ENCODE results near the gene CAPS.

Gene CAPS

GRCh38 chr19:5933391-5934068, 19.5 kb downstream of the CAPS start:
- no peak for ATAC-seq
- Mint-ChIP-seq H3K27ac (peak overlapping the region; percentile 85), H3K36me3 (peaks cover 87% of the 10 kb centered on the region), H3K9me3 (no peaks in the 10 kb centered on the region), H3K4me1 (peaks cover 5% of the 10 kb centered on the region), H3K4me3 (no peak overlapping the region)
- DNase-seq (ENCODE audit: low spot score in 2 of 2): no peak

GRCh38 chr19:5934069-5934401, 20.0 kb downstream of the CAPS start:
- H3K4me3 Mint-ChIP-seq: no peak overlapping the region
- ATAC-seq (no peak), DNase-seq (ENCODE audit: low spot score in 2 of 2) (no peak)
- H3K4me1 Mint-ChIP-seq: peaks cover 5% of the 10 kb centered on the region
- peaks cover 87% of the 10 kb centered on the region for H3K36me3 Mint-ChIP-seq
- no peaks in the 10 kb centered on the region for H3K9me3 Mint-ChIP-seq
- H3K27ac Mint-ChIP-seq: peak overlapping the region; percentile 85

DNA sequence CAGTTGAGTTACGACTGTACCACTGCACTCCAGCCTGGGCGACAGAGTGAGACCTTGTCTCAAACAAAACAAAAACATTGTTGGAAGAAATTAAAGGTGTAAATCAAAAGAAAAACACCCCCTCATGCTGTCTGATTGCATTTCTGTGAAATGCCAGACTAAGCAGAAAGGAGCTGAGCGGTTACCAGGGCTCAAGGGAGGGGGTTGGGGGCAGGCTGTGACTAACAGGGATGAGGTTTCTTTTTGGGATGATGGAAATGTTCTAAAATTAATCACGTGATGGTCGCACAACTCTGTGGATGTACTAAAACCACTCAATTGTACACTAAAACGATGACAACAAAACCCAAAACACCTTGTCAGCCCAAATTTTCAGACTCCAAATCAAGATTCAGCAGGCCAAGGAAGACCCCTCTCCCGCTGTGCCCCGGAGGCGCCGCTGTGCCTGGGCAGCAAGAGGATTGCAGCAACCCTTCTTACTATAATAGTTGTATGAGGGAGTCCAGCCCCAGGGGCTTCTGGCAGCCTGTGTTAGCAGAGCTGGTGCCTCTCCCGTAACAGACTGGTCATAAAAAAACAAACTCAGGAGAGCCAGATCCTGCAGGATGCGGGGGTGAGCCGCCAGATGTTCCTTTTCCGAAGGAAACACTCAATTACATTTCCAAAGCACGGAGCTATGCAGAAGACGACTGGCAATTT, 20.9 kb downstream of the CAPS start:
- Mint-ChIP-seq H3K4me3 (no peak overlapping the region), H3K36me3 (peaks cover 86% of the 10 kb centered on the region)

GRCh38 chr19:5935473-5936291, 21.6 kb downstream of the CAPS start:
- Mint-ChIP-seq H3K9me3 (no peaks in the 10 kb centered on the region), H3K4me1 (peaks cover 5% of the 10 kb centered on the region), H3K27ac (peak overlapping the region; percentile 85), H3K36me3 (peaks cover 85% of the 10 kb centered on the region), H3K4me3 (no peak overlapping the region)
- no peak for ATAC-seq
- DNase-seq (ENCODE audit: low spot score in 2 of 2): no peak

More for the DNA sequence above, 20.9 kb downstream of the CAPS start:
- H3K9me3 Mint-ChIP-seq: no peaks in the 10 kb centered on the region
- H3K27ac Mint-ChIP-seq: peak overlapping the region; percentile 85
- peaks cover 5% of the 10 kb centered on the region for H3K4me1 Mint-ChIP-seq
- ATAC-seq: no peak
- DNase-seq (ENCODE audit: low spot score in 2 of 2): no peak

- H3K9me3 Mint-ChIP-seq: no peaks in the 10 kb centered on the region
- no peak for ATAC-seq
- H3K4me3 Mint-ChIP-seq: no peak overlapping the region
- peak overlapping the region; percentile 85 for H3K27ac Mint-ChIP-seq
- H3K36me3 Mint-ChIP-seq: peaks cover 80% of the 10 kb centered on the region
- H3K4me1 Mint-ChIP-seq: peaks cover 5% of the 10 kb centered on the region
- no peak for DNase-seq (ENCODE audit: low spot score in 2 of 2)
Measured at GRCh38 chr19:5936292-5936592, 22.2 kb downstream of the CAPS start.

DNA sequence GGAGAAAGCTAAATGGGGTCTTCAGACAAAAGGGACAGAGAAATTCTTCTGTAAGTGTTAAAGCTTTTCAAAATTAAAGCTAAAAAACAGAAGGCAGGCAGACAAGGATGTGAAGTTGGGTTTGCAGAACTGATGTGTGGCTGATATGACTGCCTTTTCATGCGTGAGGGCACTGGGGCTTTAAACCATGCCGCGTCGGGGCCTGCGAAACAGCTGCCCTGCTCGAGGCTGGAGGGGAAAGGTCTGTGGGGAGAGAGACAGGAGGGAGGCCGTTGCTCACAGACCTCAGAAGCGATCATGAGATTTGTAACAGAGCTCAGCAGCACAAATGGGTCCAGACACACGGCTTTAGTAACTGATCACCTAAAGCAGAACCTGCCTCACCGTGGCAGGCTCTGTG, 23.5 kb downstream of the CAPS start:
- Mint-ChIP-seq H3K36me3 (peaks cover 76% of the 10 kb centered on the region), H3K9me3 (no peaks in the 10 kb centered on the region), H3K27ac (peak overlapping the region; percentile 52), H3K4me1 (peaks cover 5% of the 10 kb centered on the region), H3K4me3 (no peak overlapping the region)
- no peak for ATAC-seq
- no peak for DNase-seq (ENCODE audit: low spot score in 2 of 2)

DNA sequence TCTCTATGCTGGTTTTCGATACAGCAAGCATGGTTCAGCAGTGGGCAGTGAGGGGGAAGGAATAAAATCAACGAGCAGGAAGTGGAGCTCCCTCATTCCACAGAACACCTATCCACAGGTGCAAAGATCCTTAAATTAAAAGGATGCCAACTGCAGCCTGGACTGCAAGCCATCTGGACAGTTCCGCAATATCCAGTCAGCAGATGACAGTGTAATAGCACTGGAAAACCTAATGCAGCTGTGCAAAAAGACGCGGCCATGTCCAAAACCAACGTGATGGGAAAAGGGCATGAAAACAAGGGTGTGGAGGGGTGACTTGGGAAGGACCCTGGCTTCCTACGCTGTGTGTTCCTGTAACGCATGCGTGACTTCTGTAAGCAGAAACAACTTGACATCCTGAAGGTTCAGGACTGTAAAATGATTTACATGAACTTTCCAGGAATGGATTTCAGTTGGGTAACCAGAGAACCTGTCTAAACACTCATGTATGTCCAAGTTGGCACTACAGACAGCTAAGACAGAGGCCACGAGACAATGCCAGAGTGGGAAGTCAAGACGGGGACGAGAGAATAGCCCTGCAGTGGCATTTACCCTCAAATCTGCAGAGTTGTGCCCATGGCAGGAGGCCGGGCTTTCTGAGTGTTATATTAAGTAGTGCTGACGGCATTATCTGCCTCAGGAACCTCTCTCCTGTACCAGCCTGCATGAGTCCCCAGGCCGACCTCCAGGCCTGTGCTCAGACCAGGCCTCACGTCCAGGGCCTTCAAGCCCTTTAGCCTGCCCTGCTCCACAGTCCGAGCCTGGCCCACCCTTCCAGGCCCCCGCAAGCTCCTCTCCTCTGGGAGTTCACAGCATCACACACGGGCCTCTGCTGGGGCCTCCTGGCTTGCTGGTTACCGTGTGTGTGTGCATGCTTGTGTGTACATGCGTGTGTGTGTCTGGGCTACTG, 26.5 kb downstream of the CAPS start:
- no peak overlapping the region for H3K4me3 Mint-ChIP-seq
- ATAC-seq: no peak
- peaks cover 55% of the 10 kb centered on the region for H3K36me3 Mint-ChIP-seq
- H3K9me3 Mint-ChIP-seq: no peaks in the 10 kb centered on the region
- peaks cover 27% of the 10 kb centered on the region for H3K4me1 Mint-ChIP-seq
- no peak for DNase-seq (ENCODE audit: low spot score in 2 of 2)
- H3K27ac Mint-ChIP-seq: no peak overlapping the region

DNA sequence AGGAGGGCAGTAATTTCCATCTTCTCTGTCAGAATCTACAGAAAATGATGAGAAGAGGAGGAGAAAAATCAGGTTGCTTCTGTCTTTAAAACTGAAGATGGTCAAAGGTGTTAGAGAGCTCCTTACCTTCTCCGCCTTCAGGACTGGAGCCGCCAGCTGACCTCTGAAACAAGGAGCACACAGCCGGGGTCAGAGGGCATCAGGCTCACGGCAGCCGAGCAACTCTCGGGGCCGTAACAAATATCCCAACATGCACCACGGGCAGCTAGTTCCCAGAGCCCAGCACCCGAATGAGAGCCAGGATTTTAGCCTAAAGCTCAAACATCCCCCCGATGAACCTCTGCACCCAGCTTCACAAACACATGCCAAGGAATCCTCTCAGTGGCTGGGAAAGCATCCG, 27.6 kb downstream of the CAPS start:
- no peak for ATAC-seq
- no peak for DNase-seq (ENCODE audit: low spot score in 2 of 2)
- Mint-ChIP-seq H3K4me1 (peaks cover 35% of the 10 kb centered on the region), H3K27ac (no peak overlapping the region), H3K36me3 (peaks cover 50% of the 10 kb centered on the region), H3K9me3 (no peaks in the 10 kb centered on the region), H3K4me3 (no peak overlapping the region)

- no peaks in the 10 kb centered on the region for H3K9me3 Mint-ChIP-seq
- H3K4me3 Mint-ChIP-seq: no peak overlapping the region
- DNase-seq (ENCODE audit: low spot score in 2 of 2) (no peak), ATAC-seq (no peak)
- H3K4me1 Mint-ChIP-seq: peaks cover 43% of the 10 kb centered on the region
- H3K36me3 Mint-ChIP-seq: peaks cover 53% of the 10 kb centered on the region
- H3K27ac Mint-ChIP-seq: peak overlapping the region; percentile 80
Measured at GRCh38 chr19:5943045-5943444, 29.0 kb downstream of the CAPS start.

DNA sequence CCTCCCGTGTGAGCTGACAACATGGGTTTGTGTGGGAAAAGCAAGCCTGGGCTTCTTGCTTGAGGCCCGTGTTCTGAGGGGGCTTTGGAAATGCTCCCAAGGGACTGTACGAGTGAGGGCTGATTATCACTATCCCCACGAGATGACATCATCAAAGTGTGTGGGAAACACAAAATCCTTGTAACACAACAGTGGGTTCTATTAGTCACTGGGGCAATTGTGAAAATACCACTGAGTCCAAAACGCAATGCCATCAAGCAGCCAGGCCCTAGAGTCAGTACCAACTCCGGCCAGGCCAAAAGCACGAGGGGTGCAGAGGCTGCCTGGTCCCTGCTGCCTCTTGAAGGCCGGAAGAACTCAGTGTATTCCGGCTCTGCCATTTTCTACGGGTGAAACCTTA, 29.6 kb downstream of the CAPS start:
- ATAC-seq: peak; percentile 57
- Mint-ChIP-seq H3K36me3 (peaks cover 53% of the 10 kb centered on the region), H3K27ac (peak overlapping the region; percentile 80), H3K4me3 (no peak overlapping the region), H3K4me1 (peaks cover 48% of the 10 kb centered on the region), H3K9me3 (no peaks in the 10 kb centered on the region)
- DNase-seq (ENCODE audit: low spot score in 2 of 2): no peak

GRCh38 chr19:5947435-5947834, 33.4 kb downstream of the CAPS start:
- peaks cover 85% of the 10 kb centered on the region for H3K4me1 Mint-ChIP-seq
- peak overlapping the region; percentile 96 for H3K27ac Mint-ChIP-seq
- no peak for DNase-seq (ENCODE audit: low spot score in 2 of 2)
- peaks cover 57% of the 10 kb centered on the region for H3K36me3 Mint-ChIP-seq
- no peaks in the 10 kb centered on the region for H3K9me3 Mint-ChIP-seq
- peak overlapping the region; percentile 15 for H3K4me3 Mint-ChIP-seq
- ATAC-seq: no peak

- Mint-ChIP-seq H3K9me3 (no peaks in the 10 kb centered on the region), H3K36me3 (peaks cover 67% of the 10 kb centered on the region), H3K27ac (peak overlapping the region; percentile 96), H3K4me3 (peak overlapping the region; percentile 56), H3K4me1 (peaks cover 93% of the 10 kb centered on the region)
- DNase-seq (ENCODE audit: low spot score in 2 of 2) (no peak), ATAC-seq (peak; percentile 25)
Measured at GRCh38 chr19:5948752-5949564, 34.9 kb downstream of the CAPS start.

GRCh38 chr19:5949792-5950305, 35.8 kb downstream of the CAPS start:
- DNase-seq (ENCODE audit: low spot score in 2 of 2) (no peak), ATAC-seq (peak; percentile 57)
- peak overlapping the region; percentile 56 for H3K4me3 Mint-ChIP-seq
- H3K36me3 Mint-ChIP-seq: peaks cover 71% of the 10 kb centered on the region
- peaks cover 92% of the 10 kb centered on the region for H3K4me1 Mint-ChIP-seq
- H3K27ac Mint-ChIP-seq: peak overlapping the region; percentile 96
- no peaks in the 10 kb centered on the region for H3K9me3 Mint-ChIP-seq

GRCh38 chr19:5950741-5951140, 36.7 kb downstream of the CAPS start:
- Mint-ChIP-seq H3K4me3 (peak overlapping the region; percentile 56), H3K9me3 (no peaks in the 10 kb centered on the region), H3K4me1 (peaks cover 84% of the 10 kb centered on the region), H3K27ac (peak overlapping the region; percentile 96), H3K36me3 (peaks cover 71% of the 10 kb centered on the region)
- DNase-seq (ENCODE audit: low spot score in 2 of 2): no peak
- no peak for ATAC-seq
